GM19467 (cell line): Measurements from ENCODE around the gene CRYAA.
"Not testable (repeated sequence)": the region's sequence is repeated elsewhere in the genome, so short reads cannot be mapped to it uniquely, and the experiment has no call there.

Experiments used
- ATAC-seq: cut with Tn5 transposase; IDR thresholded peaks from one replicate; pipeline ENCODE4 v1.9.1; 2021; ENCODE audit warnings: mild to moderate bottlenecking, moderate library complexity; ENCODE audit not compliant: unreplicated experiment

The CRYAA gene

DNA sequence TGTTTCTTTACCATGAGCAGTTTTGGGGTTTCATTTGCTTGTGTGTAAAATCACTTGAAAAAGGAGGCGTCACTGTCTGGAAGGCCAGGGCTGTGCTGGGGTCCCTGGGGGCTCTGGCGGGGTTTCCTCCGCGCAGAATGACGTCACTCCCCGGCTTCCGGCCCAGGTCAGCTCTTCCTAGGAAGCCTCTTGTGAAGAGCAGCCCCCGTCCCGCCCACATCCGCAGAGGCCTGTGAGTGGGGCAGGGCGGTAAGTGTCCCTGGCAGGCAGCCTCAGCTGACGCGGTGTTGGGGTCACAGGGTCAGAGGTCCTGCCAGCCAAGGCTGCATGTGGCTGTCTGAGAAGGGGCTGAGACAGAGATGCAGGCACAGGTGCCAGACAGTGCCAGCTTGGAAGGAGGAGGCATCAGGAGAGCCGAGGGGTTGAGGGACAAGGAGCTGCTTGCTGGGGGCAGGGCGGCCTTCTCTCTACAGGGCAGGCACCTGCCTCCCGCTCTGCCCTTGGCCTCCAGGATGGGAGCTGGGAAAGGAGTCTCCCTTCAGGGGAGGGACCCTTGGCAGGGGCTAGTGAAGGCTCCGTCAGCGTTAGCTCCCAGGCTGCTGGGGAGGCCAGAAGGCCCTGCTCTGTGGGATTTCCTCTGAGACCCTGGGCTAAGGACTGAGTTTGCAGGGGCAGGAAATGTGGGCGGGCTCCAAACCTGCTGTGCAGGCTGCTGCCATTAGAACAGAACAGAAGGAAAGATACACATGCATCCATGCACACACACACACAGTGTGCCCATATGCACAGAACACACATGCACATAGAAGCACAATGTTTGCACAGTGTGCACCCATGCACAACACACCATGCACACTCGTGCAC is 8.5 kb downstream of the CRYAA start:
- not testable (repeated sequence) for ATAC-seq

DNA sequence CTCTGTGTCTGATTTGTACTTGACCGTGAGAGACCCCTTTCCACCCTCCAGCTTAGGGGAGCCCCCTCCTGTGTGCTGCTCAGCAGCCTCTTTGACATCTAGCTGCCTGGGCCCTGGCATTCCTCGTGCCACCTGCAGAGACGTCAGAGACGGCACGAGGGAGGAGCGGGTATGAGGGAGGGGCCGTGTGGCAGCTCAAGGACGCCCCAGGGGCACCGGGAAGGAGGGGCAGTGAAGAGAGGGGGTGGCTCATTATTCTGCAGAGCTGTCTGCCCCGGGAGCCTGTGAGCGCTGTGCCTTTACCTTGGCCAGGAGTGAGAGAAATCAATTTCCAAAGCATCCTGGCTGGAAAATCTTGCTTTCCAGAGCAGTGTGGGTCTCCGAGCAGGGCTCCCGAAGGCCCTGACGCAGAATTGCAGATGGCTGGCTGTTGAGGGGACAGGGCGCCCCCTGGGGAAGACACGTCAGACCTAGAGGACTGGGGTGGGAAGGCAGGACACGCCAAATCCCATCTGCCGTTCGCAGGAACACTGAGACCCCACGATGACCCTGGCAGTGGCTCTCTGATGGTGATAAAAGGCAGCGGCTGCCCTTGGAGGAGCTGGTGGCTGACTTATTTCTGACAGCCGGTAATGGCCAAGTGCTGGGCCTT is 9.5 kb downstream of the CRYAA start:
- not testable (repeated sequence) for ATAC-seq

DNA sequence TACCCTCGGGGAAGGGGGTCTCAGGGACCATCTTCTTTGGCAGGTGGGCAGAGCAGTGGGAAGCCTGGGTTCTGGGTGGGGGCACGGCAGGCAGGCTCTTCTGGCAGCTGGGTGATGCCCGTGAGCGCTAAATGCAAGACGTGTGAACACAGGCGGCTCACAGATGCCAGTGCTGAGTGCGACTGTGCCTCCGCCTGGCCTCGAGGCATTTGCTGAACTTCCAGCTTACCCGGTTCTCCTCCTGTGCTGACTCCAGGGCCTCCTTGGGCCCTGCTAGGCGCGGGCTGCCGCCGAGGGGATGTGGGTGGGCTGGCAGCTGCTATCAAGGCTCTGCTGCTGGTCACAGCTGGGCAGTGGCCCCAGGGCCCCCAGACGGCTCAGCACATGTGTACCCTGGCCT is 12.2 kb downstream of the CRYAA start:
- ATAC-seq, result not testable (repeated sequence)

DNA sequence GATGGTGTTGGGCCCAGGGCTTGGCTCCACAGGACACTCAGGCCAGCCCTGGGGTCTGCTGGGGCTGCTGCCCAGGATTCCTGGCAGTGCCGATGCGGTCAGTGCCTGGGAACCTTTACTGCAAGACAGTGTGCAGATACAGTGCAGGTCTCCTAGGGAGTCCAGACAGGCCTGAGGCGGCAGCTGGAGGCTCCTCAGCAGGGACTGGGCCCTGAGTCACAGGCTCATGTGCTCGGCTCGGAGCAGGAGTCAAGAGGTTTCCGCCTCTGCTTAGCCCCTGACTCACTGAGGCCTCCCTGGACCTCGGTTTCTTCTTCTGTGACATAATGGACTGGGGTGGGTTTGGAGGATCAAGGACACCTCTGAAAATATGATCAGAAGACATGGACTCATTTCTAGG is 18.5 kb downstream of the CRYAA start:
- ATAC-seq, result not testable (repeated sequence)

DNA sequence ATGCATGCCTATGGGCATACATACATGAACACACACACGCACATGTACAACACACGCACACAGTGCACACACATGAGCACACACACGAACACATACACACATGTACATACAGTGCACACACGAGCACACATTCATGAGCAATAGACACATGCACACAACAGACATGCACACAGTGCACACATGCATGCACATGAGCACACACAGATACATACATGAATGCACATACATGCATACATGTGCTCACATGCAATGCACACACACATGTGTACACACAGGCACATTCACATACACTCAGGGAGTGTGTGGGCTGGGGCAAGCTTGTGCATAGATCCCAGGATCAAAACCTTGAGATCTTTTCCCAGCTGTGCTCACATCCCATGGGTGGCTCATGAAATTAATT is 18.9 kb downstream of the CRYAA start:
- no peak for ATAC-seq

DNA sequence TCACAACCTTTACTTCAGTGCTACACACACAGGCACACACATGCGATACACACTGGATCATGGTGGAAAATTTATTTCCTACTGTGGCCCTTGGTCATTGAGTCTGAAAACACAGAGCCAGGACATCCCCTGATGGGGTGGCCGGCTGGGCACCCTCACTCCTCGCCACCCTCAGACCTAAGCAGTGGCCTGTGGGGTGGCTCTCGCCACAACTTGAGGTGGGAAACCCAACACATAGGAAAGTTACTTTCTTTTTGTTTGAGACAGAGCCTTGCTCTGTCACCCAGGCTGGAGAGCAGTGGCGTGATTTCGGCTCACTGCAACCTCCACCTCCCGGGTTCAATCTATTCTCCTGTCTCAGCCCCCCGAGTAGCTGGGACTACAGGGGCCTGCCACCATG is 19.4 kb downstream of the CRYAA start:
- no peak for ATAC-seq

DNA sequence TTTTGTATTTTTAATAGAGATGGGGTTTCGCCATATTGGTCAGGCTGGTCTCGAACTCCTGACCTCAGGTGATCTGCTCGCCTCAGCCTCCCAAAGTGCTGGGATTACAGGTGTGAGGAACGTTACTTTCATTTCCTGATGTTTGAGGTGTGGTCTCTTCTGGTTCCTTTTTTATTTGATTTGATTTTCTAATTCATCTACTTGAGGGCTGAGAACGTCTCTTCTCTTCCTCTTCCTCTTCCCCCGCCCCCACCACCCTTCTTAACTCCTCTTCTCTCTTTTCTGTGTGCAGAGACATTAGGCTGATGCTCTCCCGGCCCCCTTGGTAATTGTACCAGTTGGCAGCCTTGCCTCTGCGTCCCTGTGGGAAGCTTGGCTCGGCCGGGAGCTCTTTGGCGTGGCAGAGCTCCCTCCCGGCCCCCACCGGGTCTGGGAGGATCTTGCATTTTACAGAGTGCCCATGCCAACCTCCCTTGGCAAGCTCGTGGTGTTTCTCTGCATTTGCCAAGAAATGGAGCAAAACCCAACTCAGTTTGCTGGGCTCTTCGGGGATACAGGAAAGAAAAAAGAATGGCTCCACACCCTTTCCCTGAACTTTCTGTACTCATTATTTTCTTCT is 19.9 kb downstream of the CRYAA start:
- no peak for ATAC-seq

DNA sequence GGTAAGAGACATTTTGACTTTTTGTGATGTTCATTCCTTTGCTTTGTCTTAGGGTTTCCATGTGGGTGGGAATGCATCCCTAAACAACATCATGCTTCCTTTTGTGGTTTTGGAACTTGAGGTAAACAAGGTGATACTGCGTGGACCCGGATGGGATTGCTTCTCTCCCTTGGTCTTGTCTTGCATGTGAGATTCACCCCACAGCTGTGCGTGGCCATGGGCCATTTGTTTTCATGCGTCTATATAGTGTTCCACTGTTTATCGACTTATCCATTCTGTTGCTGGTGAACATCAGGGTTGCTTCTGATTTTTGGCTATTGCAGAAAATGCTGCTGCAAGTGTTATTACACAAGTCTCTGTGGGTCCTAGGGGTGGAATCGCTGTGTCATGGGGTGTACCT is 21.1 kb downstream of the CRYAA start:
- ATAC-seq, result no peak

DNA sequence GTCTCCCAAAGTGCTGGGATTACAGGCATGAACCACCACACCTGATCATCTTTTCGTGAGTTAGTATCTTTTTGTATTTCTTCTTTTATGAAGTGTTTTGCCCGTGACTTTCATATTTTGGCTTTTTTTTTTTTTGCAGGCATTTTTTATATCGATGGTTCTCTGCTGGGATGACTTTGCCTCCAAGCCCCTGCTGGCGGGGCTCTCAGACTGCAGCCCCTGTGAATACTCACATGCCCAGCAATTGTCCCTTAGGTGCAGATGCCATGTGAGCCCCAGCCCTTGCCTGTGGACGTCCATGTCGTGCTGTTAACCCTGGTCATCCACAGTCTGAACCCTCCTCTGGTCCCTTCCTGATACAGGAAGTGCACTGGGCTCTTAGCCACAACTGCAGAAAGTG is 21.7 kb downstream of the CRYAA start:
- no peak for ATAC-seq

DNA sequence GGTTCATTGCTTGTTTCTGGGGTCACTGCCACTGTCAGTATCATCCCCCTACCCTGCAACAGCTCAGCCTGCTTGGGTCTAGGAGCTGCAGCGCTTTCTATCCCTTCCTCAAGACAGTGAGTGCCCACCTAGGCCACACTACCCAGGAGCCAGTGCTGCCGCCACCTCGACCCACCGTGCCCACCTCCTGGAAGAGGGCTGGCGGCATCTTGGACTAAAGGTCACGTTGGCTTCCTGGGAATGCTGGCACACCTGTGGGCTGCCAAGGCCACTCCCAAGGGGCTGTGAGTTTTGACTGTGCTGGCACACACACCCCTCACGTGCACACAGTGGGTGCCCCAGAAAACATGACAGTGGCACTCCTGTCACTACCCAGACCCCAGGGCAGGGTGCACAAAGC is 22.1 kb downstream of the CRYAA start:
- ATAC-seq, result no peak

DNA sequence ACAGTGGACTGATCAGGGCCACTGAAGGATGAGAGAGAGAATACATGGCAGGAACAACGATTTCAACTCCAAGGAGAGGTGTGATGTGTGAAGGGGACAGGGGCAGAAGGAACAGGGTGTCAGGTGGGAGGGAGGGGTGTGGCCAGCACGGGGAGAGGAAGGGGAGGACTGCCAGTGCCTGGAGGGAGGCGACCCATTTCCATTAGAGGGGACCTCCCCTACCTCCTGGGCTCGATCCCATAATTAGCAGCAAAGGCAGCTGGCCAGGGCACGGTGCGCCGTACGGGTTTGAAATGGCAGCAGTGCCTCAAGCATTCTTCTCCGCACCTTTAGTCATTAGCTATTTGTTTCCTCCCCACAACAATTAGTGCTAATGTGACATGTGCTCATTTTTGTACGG is 22.7 kb downstream of the CRYAA start:
- ATAC-seq, result no peak

DNA sequence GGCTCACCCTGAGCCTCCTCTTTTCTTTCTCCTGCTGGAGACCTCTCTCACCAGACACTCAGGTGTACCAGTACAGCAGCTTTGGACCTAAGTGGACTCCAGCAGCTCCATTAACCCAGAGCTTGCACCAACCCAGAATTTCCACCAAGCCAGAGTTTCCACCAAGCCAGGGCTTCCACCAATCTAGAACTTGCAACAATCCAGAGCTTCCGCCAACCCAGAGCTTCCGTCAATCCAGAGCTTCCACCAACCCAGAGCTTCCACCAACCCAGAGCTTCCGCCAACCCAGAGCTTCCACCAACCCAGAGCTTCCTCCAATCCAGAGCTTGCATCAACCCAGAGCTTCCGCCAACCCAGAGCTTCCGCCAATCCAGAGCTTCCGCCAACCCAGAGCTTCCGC is 23.2 kb downstream of the CRYAA start:
- ATAC-seq, result no peak

DNA sequence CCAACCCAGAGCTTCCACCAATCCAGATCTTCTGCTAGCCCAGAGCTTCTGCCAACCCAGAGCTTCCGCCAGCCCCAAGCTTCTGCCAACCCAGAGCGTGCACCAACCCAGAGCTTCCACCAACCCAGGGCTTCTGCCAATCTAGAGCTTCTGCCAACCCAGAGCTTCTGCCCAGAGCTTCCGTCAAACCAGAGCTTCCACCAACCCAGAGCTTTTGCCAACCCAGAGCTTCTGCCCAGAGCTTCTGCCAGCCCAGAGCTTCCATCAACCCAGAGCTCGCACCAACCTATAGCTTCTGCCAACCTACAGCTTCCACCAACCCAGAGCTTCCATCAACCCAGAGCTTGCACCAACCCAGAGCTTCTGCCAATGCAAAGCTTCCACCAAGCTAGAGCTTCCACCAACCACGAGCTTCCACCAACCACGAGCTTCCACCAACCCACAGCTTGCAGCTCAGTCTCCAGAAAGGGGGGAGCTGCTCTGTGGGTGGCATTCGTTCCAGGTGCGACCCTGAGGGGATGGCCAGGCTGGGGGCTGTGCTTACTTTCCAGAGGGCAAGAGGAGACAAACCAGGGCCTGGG is 23.8 kb downstream of the CRYAA start:
- no peak for ATAC-seq

DNA sequence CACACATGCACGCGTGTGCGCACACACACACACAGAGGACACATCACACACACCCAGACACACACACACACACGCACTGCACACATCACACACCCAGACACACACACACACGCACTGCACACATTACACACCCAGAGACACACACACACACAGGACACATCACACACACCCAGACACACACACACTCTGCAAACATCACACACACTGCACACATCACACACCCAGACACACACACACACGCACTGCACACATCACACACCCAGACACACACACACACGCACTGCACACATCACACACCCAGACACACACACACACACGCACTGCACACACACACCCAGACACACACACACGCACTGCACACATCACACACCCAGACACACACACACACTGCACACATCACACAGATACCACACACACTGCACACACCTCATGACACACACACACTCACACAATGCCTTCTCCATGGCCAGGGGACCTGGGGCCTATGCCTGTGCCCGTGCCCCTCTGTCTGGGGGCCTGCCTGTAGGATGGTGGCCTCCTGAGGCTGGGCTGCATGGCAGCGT is 24.4 kb downstream of the CRYAA start:
- ATAC-seq, result no peak

DNA sequence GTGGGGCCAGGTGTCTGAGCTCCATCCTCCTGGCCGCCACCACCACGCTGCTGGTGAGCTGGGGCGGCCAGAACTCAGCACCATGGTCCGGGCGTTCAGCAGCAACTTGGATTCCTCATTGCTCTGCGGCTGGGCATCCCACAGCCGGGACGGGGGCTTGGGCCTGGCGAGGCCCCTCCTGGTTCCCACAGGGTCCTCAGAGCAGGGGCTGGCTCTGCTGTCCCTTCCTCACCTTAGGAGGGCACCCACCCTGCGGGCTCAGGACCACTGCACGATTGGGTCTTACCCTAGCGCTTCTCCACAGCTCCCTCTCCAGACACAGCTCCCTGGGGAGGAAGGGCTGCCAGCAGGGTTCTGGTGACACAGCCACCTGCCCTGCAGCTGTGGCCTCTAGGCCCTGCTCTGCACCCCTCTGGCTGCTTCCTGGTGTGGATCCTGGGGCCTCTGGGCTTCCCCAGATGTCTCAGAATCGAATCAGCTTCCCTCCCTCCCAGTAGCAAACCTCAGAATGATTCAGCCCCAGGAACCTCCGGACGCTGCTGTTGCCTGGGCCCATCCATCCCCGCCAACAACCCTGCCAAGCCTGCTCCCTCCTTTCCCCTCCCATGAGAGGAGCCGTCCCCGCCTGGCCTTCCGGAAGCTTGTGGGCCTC is 25.0 kb downstream of the CRYAA start:
- ATAC-seq, result no peak

DNA sequence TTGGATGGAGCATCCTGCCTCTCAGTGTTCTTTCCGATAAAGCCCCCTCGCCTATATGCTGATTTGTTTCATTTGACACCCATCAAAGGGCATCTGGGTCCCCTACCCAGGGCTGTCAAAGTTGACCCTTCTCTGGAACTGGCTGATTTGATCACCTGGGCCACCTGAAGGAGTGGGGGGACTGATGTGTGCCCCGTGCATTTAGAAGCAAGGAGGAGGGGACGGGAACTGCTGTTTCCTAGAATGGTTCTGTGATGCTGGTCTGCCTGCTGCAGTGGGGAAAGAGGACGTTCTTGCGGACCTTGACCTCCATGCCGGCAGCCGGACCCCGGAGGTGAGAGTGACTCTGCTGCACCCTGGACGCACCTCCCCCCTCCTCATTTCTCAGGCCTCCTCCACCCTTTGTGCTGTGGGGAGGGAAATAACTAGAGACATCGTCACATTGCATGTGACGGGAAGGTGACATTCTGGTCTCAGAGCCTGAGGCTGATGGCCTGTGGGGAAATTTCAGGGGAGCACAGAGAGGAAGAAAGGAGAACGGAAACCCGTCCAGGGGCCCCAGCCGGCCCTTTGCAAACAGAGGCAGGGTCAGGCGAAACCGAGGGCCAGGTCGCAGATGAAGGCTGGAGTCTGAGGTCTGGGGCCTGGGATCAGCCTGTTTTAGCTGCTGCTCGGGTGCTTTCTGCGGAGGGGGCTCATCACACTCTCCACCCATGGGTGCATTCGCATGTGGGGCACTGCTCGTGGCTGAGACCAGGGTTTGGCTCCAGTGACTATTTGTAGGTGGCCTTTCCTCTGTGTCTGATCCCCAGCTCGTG is 25.7 kb downstream of the CRYAA start:
- no peak for ATAC-seq

DNA sequence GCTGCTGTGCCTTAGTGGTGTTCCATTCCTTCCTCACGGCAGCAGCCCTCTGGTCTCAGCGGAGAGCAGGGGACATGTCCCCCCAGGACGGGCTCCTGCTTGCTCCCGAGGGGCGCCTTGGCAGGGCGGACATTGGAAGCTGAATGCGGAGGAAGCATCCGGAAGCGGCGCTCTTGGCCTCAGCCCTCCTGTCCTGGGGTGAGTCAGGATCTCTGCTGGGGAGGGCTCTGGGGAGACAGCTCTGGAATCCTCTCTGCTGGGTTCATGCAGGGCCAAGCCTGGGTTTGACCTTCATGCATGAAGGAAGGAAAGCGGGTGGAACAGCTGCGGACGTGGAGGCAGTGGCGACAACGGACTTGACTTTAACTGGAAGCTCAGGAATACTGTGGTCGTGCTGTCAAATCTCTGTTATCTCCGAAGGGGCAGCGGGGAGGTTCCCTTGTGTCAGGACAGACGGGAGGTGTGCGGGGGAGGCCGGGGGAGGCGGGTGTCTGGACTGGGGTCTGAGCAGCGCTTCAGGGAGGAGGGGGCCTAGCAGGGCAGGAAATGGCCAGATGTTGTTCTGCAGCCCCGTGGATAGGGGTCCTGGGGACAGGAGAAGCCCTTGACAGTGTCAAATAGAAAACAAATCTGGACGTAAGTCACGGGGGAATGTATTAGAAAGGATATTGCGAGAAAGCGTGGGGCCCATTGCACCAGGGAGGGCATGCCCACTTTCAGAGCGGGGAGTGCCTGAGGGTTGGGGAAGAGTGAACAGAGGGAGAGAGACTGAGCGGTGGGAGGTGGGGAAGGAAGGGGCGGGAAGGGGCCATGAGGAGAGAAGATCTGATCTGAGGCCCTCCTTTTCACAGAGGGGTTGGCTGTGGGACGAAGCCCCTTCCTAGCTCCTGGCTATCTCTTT is 26.6 kb downstream of the CRYAA start:
- ATAC-seq, result no peak

DNA sequence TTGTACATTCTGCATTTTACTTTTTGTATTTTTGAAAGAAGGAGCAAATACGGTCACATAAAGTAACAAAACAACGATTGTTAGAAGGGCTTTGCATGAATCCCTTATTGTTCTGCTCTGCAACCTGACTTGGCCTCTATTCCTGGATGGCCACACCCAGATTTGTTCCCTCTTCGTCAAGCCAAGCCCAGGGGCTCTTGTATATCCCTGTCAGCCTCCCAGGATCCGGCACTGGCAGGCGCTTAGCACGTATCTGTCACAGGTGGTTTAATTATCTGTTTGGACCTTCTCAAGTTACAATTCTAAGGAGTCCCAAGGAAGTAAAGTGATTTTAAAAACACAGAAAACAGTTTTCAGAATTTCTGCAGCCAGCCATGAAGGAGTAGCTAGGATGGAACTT is 28.0 kb downstream of the CRYAA start:
- ATAC-seq, result no peak

DNA sequence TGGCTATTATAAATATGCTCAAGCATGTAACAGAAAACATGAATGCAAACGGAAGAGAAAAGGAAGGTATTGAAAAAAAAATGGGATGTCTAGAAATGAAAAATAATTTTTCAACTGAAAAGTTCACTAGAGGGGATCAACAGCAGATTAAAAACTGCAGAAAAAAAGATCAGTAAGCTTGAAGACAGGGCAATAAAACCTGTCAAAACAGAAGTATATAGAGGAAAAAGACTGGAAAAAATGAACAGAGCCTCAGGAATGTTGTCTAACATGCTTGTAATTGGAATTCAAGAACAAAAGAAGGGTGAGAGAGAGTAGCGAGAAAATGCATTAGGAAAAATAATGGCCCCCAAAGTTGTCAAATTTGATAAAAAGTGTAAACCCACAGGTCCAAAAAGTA is 29.6 kb downstream of the CRYAA start:
- no peak for ATAC-seq
